Lung (tissue), 12 donors: ENCODE results near the gene TAPT1. TPM values are rescaled to one million over a fixed set of nuclear protein-coding genes. Genes with fewer than 3 reads are reported as not detected.

Source experiments
- ATAC-seq: fragments of 200-7000 bp; cut with Tn5 transposase; one replicate; pipeline ENCODE4 v1.9.1; 2020; ENCODE audit warnings: moderate number of reproducible peaks; ENCODE audit not compliant: insufficient read depth, low FRiP score
- DNase-seq, 3 donors: peaks; one replicate each; pipeline ENCODE4 v3.0.0-alpha.2; 2013 to 2017
- H3K27ac ChIP-seq, 2 donors: one replicate each; pipeline ENCODE4 v1.5.1; 2013; ENCODE audit warnings: mild to moderate bottlenecking in 2 of 2, moderate library complexity in 2 of 2, control low read depth in 1 of 2, inconsistent platforms in 1 of 2, low read depth in 1 of 2, low read length in 1 of 2
- H3K27me3 ChIP-seq, 3 donors: one replicate each; pipeline ENCODE4 v1.5.1; 2013; ENCODE audit warnings: low read length in 2 of 3; ENCODE audit not compliant: control insufficient read depth in 3 of 3, insufficient read depth in 3 of 3
- H3K36me3 ChIP-seq, 4 donors: one replicate each; pipeline ENCODE4 v1.5.1; 2013; ENCODE audit warnings: low read length in 4 of 4, mild to moderate bottlenecking in 1 of 4, moderate library complexity in 1 of 4; ENCODE audit not compliant: control insufficient read depth in 4 of 4, insufficient read depth in 4 of 4
- H3K4me1 ChIP-seq, 5 donors: one replicate each; pipeline ENCODE4 v1.5.1; 2013; ENCODE audit warnings: low read length in 5 of 5, mild to moderate bottlenecking in 2 of 5, moderate library complexity in 1 of 5; ENCODE audit not compliant: control insufficient read depth in 5 of 5, insufficient read depth in 5 of 5
- H3K4me3 ChIP-seq: one replicate; pipeline ENCODE4 v1.5.1; 2013; ENCODE audit warnings: mild to moderate bottlenecking, control low read depth, moderate library complexity
- H3K9ac ChIP-seq, 2 donors: one replicate each; pipeline ENCODE4 v1.5.1; 2013; ENCODE audit warnings: low read length in 2 of 2, control low read depth in 1 of 2; ENCODE audit not compliant: insufficient read depth in 1 of 2
- H3K9me3 ChIP-seq, 4 donors: one replicate each; pipeline ENCODE4 v1.5.1; 2013; ENCODE audit warnings: low read length in 3 of 4, mild to moderate bottlenecking in 1 of 4, moderate library complexity in 1 of 4; ENCODE audit not compliant: control insufficient read depth in 4 of 4, insufficient read depth in 3 of 4
- CTCF ChIP-seq: IDR thresholded peaks from 2 replicates; pipeline ENCODE4 v1.5.1; 2012; ENCODE audit warnings: mild to moderate bottlenecking; ENCODE audit errors: control extremely low read depth, extremely low read depth
- WGBS, 2 donors: extraction: QIAGEN DNeasy Blood & Tissue Kit; methylation state at CpG; one replicate each; pipeline ENCODE4 v1.1.7; 2013; 5-methylcytosine and 5-hydroxymethylcytosine counted together
- polyA plus RNA-seq, 2 donors: library from polyadenylated mRNA; stranded (reverse); fragments of 200-250 nt; gene quantifications; one replicate each; pipeline ENCODE4 v1.2.1, GENCODE V29; 2013
- total RNA-seq, 2 donors: library from RNA; depleted of rRNA in 1 of 2; stranded (reverse); fragments of >200 nt in 1 of 2; gene quantifications; one replicate each; pipeline ENCODE4 v1.2.1, GENCODE V29; 2014 to 2021
- donor health status: control.
- donor health status: control.
- donor health status: Bipolar disorder and iron deficiency.
- donor health status: healthy.
- donor health status: DM: yes; HTN: yes; CAD: no.

TAPT1 gene
- total and polyA plus RNA-seq, 4 donors = 13.8 to 102 (median 30.2) TPM

GRCh38 chr4:16126714-16127113 is 99.6 kb downstream of the TAPT1 start:
- Histone ChIP-seq H3K4me1 (no peaks in the 10 kb centered on the region), H3K36me3 (no peaks in the 10 kb centered on the region), H3K9ac (no peak overlapping the region), H3K27me3 (no peaks in the 10 kb centered on the region), H3K4me3 (no peak overlapping the region), H3K9me3 (no peaks in the 10 kb centered on the region), H3K27ac (no peak overlapping the region)
- ATAC-seq = no peak
- no peak for DNase-seq
- 92 to 94% methylated on average over 1 of the region's 1 CpG for WGBS, 2 donors
- no peak for TF ChIP-seq CTCF

- Histone ChIP-seq H3K27me3 (no peaks in the 10 kb centered on the region), H3K27ac (no peak overlapping the region), H3K4me1 (no peaks in the 10 kb centered on the region), H3K9ac (no peak overlapping the region), H3K4me3 (no peak overlapping the region), H3K9me3 (no peaks in the 10 kb centered on the region), H3K36me3 (no peaks in the 10 kb centered on the region)
- TF ChIP-seq CTCF = no peak
- DNase-seq (no peak), ATAC-seq (no peak)
- WGBS, 2 donors = 78 to 79% methylated on average over 8 of the region's 8 CpGs
These were observed 100.5 kb downstream of the TAPT1 start for GRCh38 chr4:16125571-16126445.

- 85 to 87% methylated on average over 4 of the region's 4 CpGs for WGBS, 2 donors
These were observed 102.0 kb downstream of the TAPT1 start for GRCh38 chr4:16124232-16124631.

More at GRCh38 chr4:16124232-16124631, 102.0 kb downstream of the TAPT1 start:
- no peaks in the 10 kb centered on the region for H3K27me3 ChIP-seq
- H3K4me1 ChIP-seq = no peaks in the 10 kb centered on the region
- TF ChIP-seq CTCF = no peak
- no peak overlapping the region for H3K27ac ChIP-seq
- H3K36me3 ChIP-seq = no peaks in the 10 kb centered on the region
- H3K9me3 ChIP-seq = no peaks in the 10 kb centered on the region
- no peak overlapping the region for H3K9ac ChIP-seq
- DNase-seq (peak in 1 of 3 donors; percentile 23), ATAC-seq (no peak)
- H3K4me3 ChIP-seq = no peak overlapping the region
